Smooth muscle cell (in vitro differentiated cells): ENCODE results near the gene CNPY4. TPM values are rescaled to one million over a fixed set of nuclear protein-coding genes. Genes with fewer than 3 reads are reported as not detected.

Source experiments
- DNase-seq: peaks from one replicate; lab custom pipeline; 2025; ENCODE audit not compliant: unreplicated experiment; lab: John Stamatoyannopoulos, UW
- H2AFZ ChIP-seq: fragments of 200-600 bp; sonication (generic); 2 replicates; pipeline ENCODE4 v1.6.0; 2016; ENCODE audit warnings: antibody characterized with exemption, low read depth, mild to moderate bottlenecking
- H3F3A ChIP-seq: fragments of 200-600 bp; sonication (generic); 2 replicates; pipeline ENCODE4 v1.6.0; 2017; ENCODE audit warnings: antibody characterized with exemption, low read depth
- H3K27ac ChIP-seq: fragments of 200-600 bp; sonication (generic); 2 replicates; pipeline ENCODE4 v1.5.1; 2016; ENCODE audit warnings: low read depth, mild to moderate bottlenecking
- H3K27me3 ChIP-seq: fragments of 200-600 bp; sonication (generic); 2 replicates; pipeline ENCODE4 v1.6.1; 2016; ENCODE audit warnings: low read depth, mild to moderate bottlenecking
- H3K36me3 ChIP-seq: fragments of 200-600 bp; sonication (generic); 2 replicates; pipeline ENCODE4 v1.5.1; 2016; ENCODE audit warnings: low read depth
- H3K4me1 ChIP-seq: fragments of 200-600 bp; sonication (generic); 2 replicates; pipeline ENCODE4 v1.5.1; 2016; ENCODE audit warnings: low read depth
- H3K4me2 ChIP-seq: fragments of 200-600 bp; sonication (generic); 2 replicates; pipeline ENCODE4 v1.6.0; 2016; ENCODE audit warnings: mild to moderate bottlenecking
- H3K4me3 ChIP-seq: fragments of 200-600 bp; sonication (generic); 2 replicates; pipeline ENCODE4 v1.5.1; 2016; ENCODE audit warnings: mild to moderate bottlenecking
- H3K79me2 ChIP-seq: fragments of 200-600 bp; sonication (generic); 2 replicates; pipeline ENCODE4 v1.6.0; 2016; ENCODE audit warnings: low read depth, mild to moderate bottlenecking
- H3K9ac ChIP-seq: fragments of 200-600 bp; sonication (generic); 2 replicates; pipeline ENCODE4 v1.6.0; 2016; ENCODE audit warnings: low read depth
- H3K9me3 ChIP-seq: fragments of 200-600 bp; sonication (generic); replicated peaks from 2 replicates; pipeline ENCODE4 v1.5.1; 2016; ENCODE audit warnings: low read depth
- H4K20me1 ChIP-seq: fragments of 200-600 bp; sonication (generic); 2 replicates; pipeline ENCODE4 v1.6.0; 2016; ENCODE audit warnings: low read depth
- WGBS: methylation state at CpG from one replicate; pipeline ENCODE4 v1.1.7; 2016; ENCODE audit warnings: low lambda C conversion rate; 5-methylcytosine and 5-hydroxymethylcytosine counted together
- polyA plus RNA-seq: library from polyadenylated mRNA; unstranded; fragments of >200 nt; fragmentation: Nextera tagmentation; extraction: Ambion mirVana; gene quantifications from 2 replicates; pipeline ENCODE4 v1.2.1, GENCODE V29; 2016
- total RNA-seq: library from RNA; depleted of rRNA; stranded (reverse); fragments of >200 nt; gene quantifications from 2 replicates; pipeline ENCODE4 v1.2.3, GENCODE V29; 2014
- TF ChIP-seq, protein P1 (sequence below): fragments of 200-600 bp; sonication (generic); IDR thresholded peaks from 2 replicates; pipeline ENCODE4 v1.5.1; 2017; ENCODE audit warnings: borderline replicate concordance, mild to moderate bottlenecking, antibody characterized with exemption; ENCODE audit not compliant: insufficient read depth, poor library complexity, severe bottlenecking

CNPY4 gene
- total and polyA plus RNA-seq, 2 experiments from 2014 or later: 22.6 to 39.5 TPM

DNA sequence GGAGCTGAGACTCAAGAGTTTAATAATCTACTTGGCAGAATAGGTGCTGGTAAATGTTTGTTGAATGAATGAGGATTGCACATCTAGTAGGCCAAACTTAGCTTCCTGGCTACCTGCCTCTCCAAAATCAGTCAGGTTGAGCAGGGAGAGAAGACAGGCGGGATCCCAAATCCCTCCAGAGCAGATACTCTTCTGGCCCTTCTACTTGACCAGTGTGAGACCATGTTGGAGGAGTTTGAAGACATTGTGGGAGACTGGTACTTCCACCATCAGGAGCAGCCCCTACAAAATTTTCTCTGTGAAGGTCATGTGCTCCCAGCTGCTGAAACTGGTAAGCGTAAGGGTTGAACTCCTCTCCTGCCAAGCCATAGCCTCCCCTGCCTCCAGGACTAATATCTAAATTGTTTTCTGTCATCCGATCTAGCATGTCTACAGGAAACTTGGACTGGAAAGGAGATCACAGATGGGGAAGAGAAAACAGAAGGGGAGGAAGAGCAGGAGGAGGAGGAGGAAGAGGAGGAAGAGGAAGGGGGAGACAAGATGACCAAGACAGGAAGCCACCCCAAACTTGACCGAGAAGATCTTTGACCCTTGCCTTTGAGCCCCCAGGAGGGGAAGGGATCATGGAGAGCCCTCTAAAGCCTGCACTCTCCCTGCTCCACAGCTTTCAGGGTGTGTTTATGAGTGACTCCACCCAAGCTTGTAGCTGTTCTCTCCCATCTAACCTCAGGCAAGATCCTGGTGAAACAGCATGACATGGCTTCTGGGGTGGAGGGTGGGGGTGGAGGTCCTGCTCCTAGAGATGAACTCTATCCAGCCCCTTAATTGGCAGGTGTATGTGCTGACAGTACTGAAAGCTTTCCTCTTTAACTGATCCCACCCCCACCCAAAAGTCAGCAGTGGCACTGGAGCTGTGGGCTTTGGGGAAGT, 5.1 kb downstream of the CNPY4 start:
- WGBS: 96% methylated on average over 4 of the region's 4 CpGs
- Histone ChIP-seq H3K27ac (no peak overlapping the region), H3K9ac (no peak overlapping the region)

DNA sequence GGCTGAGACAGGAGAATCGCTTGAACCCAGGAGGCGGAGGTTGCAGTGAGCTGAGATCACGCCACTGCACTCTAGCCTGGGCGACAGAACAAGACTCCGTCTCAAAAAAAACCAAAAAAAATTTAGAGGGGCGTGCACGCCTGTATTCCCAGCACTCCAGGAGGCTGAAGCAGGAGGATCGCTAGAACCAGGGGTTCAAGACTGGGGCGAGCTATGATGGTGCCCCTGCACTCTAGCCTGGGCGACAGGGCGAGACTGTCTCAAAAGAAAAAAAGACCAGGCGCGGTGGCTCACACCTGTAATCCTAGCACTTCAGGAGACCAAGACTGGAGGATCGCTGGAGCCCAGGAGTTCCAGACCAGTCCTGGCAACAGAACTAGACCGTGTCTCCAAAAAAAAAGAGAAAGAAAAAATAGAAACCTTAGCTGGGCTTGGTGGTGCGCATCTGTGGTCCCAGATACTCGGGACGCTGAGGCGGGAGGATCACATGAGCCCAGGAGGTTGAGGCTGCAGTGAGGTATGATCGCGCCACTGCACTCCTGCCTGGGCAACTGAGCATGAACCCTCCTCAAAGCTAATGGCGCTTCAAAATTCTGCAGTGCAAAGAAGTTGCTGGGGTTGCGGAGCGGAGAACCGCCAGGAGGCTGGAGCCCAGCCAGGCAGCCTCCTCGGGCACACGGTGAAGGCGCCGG, 7.0 kb downstream of the CNPY4 start:
- peaks cover 2% of the 10 kb centered on the region for H3K79me2 ChIP-seq
- 18% methylated on average over 29 of the region's 29 CpGs for WGBS
- peak overlapping the region; percentile 97 for H3K4me2 ChIP-seq
- H3K9me3 ChIP-seq: no peaks in the 10 kb centered on the region
- no peaks in the 10 kb centered on the region for H4K20me1 ChIP-seq
- peak overlapping the region; percentile 99 for H2AFZ ChIP-seq
- H3K4me3 ChIP-seq: peak overlapping the region; percentile 98
- peak overlapping the region; percentile 95 for H3K27ac ChIP-seq
- peak overlapping the region; percentile 95 for H3K9ac ChIP-seq
- TF ChIP-seq, protein P1, sequence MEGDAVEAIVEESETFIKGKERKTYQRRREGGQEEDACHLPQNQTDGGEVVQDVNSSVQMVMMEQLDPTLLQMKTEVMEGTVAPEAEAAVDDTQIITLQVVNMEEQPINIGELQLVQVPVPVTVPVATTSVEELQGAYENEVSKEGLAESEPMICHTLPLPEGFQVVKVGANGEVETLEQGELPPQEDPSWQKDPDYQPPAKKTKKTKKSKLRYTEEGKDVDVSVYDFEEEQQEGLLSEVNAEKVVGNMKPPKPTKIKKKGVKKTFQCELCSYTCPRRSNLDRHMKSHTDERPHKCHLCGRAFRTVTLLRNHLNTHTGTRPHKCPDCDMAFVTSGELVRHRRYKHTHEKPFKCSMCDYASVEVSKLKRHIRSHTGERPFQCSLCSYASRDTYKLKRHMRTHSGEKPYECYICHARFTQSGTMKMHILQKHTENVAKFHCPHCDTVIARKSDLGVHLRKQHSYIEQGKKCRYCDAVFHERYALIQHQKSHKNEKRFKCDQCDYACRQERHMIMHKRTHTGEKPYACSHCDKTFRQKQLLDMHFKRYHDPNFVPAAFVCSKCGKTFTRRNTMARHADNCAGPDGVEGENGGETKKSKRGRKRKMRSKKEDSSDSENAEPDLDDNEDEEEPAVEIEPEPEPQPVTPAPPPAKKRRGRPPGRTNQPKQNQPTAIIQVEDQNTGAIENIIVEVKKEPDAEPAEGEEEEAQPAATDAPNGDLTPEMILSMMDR: no peak
- no peaks in the 10 kb centered on the region for H3K36me3 ChIP-seq
- peaks cover 6% of the 10 kb centered on the region for H3F3A ChIP-seq
- H3K4me1 ChIP-seq: peaks cover 5% of the 10 kb centered on the region
- no peaks in the 10 kb centered on the region for H3K27me3 ChIP-seq
- DNase-seq: no peak

More for the DNA sequence above, 5.1 kb downstream of the CNPY4 start:
- Histone ChIP-seq H4K20me1 (no peaks in the 10 kb centered on the region), H3K9me3 (no peaks in the 10 kb centered on the region), H3F3A (peaks cover 9% of the 10 kb centered on the region), H3K4me1 (peaks cover 9% of the 10 kb centered on the region), H2AFZ (no peak overlapping the region), H3K4me2 (no peak overlapping the region), H3K27me3 (no peaks in the 10 kb centered on the region), H3K4me3 (no peak overlapping the region), H3K79me2 (peaks cover 10% of the 10 kb centered on the region), H3K36me3 (no peaks in the 10 kb centered on the region)
- no peak for DNase-seq
- TF ChIP-seq, protein P1: no peak

DNA sequence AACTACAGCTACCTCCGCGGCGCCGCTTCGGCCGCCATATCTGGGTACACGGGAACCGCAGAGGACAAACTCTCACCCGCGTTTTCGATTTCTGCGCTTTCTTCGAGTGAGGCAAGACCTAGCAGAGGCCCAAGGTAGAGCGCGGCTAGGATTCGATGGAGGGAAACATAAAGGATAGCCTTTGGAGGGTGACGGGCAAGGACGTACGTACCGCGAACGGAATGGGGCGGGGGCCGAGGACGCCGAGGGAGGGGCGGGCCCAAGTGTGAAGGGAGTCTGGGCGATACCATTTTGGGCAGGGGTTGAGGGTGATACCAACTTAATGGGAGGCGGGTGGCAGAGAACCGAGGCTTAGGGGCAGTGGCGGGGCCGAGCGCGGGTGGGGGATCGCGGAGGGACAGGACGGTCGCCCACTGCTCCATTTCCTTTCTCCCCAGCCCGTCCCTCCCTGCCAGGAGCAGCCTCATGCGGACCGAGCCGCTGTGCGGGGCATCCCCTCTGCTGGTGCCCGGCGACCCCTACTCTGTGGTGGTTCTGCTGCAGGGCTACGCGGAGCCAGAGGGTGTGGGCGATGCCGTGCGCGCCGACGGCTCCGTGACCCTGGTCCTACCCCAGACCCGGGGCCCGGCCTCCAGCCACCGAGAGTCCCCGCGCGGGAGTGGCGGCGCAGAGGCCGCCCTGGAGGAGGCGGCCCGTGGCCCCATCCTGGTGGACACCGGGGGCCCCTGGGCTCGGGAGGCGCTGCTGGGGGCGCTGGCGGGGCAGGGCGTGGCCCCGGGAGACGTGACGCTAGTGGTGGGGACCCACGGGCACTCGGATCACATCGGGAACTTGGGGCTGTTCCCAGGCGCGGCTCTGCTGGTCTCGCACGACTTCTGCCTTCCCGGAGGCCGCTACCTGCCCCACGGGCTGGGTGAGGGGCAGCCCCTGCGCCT, 7.8 kb downstream of the CNPY4 start, which contains the start of gene MBLAC1:
MBLAC1 (plus strand) TSS at position 37 of the 935 bp plus-strand sequence; CDS start at position 466, 429 bp downstream.
- H3F3A ChIP-seq: peaks cover 6% of the 10 kb centered on the region
- H3K9ac ChIP-seq: peak within 1 kb of the TSS; percentile 95
- H3K79me2 ChIP-seq: no peaks in the 10 kb centered on the region
- H3K27ac ChIP-seq: peak within 1 kb of the TSS; percentile 95
- under 1% methylated on average over 54 of the region's 85 CpGs for WGBS
- no peaks in the 10 kb centered on the region for H3K9me3 ChIP-seq
- no peaks in the 10 kb centered on the region for H4K20me1 ChIP-seq
- peaks cover 5% of the 10 kb centered on the region for H3K4me1 ChIP-seq
- peak within 1 kb of the TSS; percentile 98 for H3K4me3 ChIP-seq
- peak; percentile 62 for DNase-seq
- no peaks in the 10 kb centered on the region for H3K36me3 ChIP-seq
- H3K4me2 ChIP-seq: peak within 1 kb of the TSS; percentile 97
- TF ChIP-seq, protein P1: no peak
- H3K27me3 ChIP-seq: no peaks in the 10 kb centered on the region
- peak within 1 kb of the TSS; percentile 99 for H2AFZ ChIP-seq
